HepG2 (cell line): ENCODE data around the gene HMCN2. TPM values are rescaled to one million over a fixed set of nuclear protein-coding genes. Genes with fewer than 3 reads are reported as not detected.

Source experiments
- ATAC-seq: fragments of 200-7000 bp; cut with Tn5 transposase; 3 replicates; pipeline ENCODE4 v1.9.1; 2020; ENCODE audit warnings: mild to moderate bottlenecking, moderate library complexity
- BruUV-seq: library from RNA; stranded (reverse); fragments of 400-500 nt; replicated peaks from 2 replicates; lab custom pipeline; 2021; lab: Mats Ljungman, UMichigan
- CTCF ChIA-PET: fragments of 300-600 bp; formaldehyde crosslinking; extraction: SDS; loops from one replicate; lab custom pipeline; 2021; ENCODE audit warnings: low total read pairs, inconsistent platforms, low intra/inter-chr PET ratio; lab: Yijun Ruan, JAX
- POLR2A ChIA-PET: fragments of 350-600 bp; sonication (Branson Sonifier 250); formaldehyde crosslinking; loops from one replicate; lab custom pipeline; 2020; ENCODE audit warnings: antibody characterized with exemption, inconsistent platforms; lab: Yijun Ruan, JAX
- DNase-seq: peaks from one replicate; pipeline ENCODE4 v3.0.0-alpha.2; 2015; ENCODE audit warnings: low spot score
- FAIRE-seq: peaks from 3 replicates; lab custom pipeline; 2011; peaks lifted over from hg19 to GRCh38; lab: Jason Lieb, UNC
- H2AFZ ChIP-seq: one replicate; pipeline ENCODE4 v1.6.1; 2011; ENCODE audit warnings: low read length, inconsistent platforms
- H3K27ac ChIP-seq: fragments of 300-600 bp; 3 replicates; pipeline ENCODE4 v1.8.0; 2011; ENCODE audit warnings: mixed run types, mild to moderate bottlenecking, mixed read lengths, low read length, inconsistent platforms; ENCODE audit not compliant: insufficient read depth; ENCODE audit errors: extremely low read length
- H3K27me3 ChIP-seq, 2 experiments: fragments of 200-600 bp in 1 of 2; 2 replicates in 1 of 2; 3 replicates in 1 of 2; pipeline versions ENCODE4 v1.6.0 to v1.8.0; 2011; ENCODE audit warnings: low read length in 2 of 2, mild to moderate bottlenecking in 2 of 2, moderate library complexity in 2 of 2, inconsistent platforms in 1 of 2; ENCODE audit not compliant: insufficient read depth in 2 of 2, control insufficient read depth in 1 of 2
- H3K36me3 ChIP-seq, 2 experiments: fragments of 200-600 bp in 1 of 2; replicated peaks in 1 of 2; 2 replicates in 1 of 2; 3 replicates in 1 of 2; pipeline versions ENCODE4 v1.5.1 to v1.8.0; 2011; ENCODE audit warnings: low read length in 2 of 2, inconsistent platforms in 1 of 2; ENCODE audit not compliant: insufficient read depth in 2 of 2, control insufficient read depth in 1 of 2
- H3K4me1 ChIP-seq: 2 replicates; pipeline ENCODE4 v1.5.1; 2012; ENCODE audit warnings: low read length, inconsistent platforms; ENCODE audit not compliant: insufficient read depth
- H3K4me2 ChIP-seq: 2 replicates; pipeline ENCODE4 v1.6.0; 2011; ENCODE audit warnings: low read depth, low read length, inconsistent platforms
- H3K4me3 ChIP-seq, 3 experiments: fragments of 200-600 bp in 1 of 3; sonication (generic), shearing (Covaris generic) in 1 of 3; replicated peaks in 1 of 3; 2 replicates each; pipeline ENCODE4 v1.5.1; 2011 to 2016; ENCODE audit warnings: low read length in 3 of 3, inconsistent platforms in 2 of 3, low read depth in 2 of 3, mild to moderate bottlenecking in 2 of 3, control low read depth in 1 of 3, mixed read lengths in 1 of 3; ENCODE audit not compliant: insufficient read depth in 1 of 3
- H3K79me2 ChIP-seq: one replicate; pipeline ENCODE4 v1.6.1; 2011; ENCODE audit warnings: low read length, inconsistent platforms; ENCODE audit not compliant: insufficient read depth
- H3K9ac ChIP-seq: 2 replicates; pipeline ENCODE4 v1.6.0; 2011; ENCODE audit warnings: mild to moderate bottlenecking, low read depth, low read length, inconsistent platforms; ENCODE audit not compliant: insufficient read depth
- H3K9me3 ChIP-seq: 2 replicates; pipeline ENCODE4 v1.5.1; 2012; ENCODE audit warnings: mild to moderate bottlenecking, low read length
- H4K20me1 ChIP-seq: 2 replicates; pipeline ENCODE4 v1.6.0; 2011; ENCODE audit warnings: inconsistent platforms, mild to moderate bottlenecking, low read length, moderate library complexity; ENCODE audit not compliant: insufficient read depth
- ARHGAP35 ChIP-seq: sonication (generic); formaldehyde crosslinking; IDR thresholded peaks from 2 replicates; pipeline ENCODE4 v1.9.0; 2022; ENCODE audit warnings: mild to moderate bottlenecking, inconsistent platforms, moderate library complexity, missing genetic modification reagents, borderline replicate concordance
- GZF1 ChIP-seq: sonication (generic); formaldehyde crosslinking; IDR thresholded peaks from 2 replicates; pipeline ENCODE4 v1.5.1; 2020; ENCODE audit warnings: mild to moderate bottlenecking, missing genetic modification reagents
- NR2F2 ChIP-seq: IDR thresholded peaks from 2 replicates; pipeline ENCODE4 v1.6.1; 2012; ENCODE audit warnings: low read depth, inconsistent platforms, borderline replicate concordance
- ZNF460 ChIP-seq: sonication (generic); formaldehyde crosslinking; IDR thresholded peaks from 2 replicates; pipeline ENCODE4 v1.5.1; 2020; ENCODE audit warnings: missing genetic modification reagents, mild to moderate bottlenecking, borderline replicate concordance
- WGBS: methylation state at CpG from one replicate; pipeline ENCODE4 v1.1.6; 2017; ENCODE audit warnings: low lambda C conversion rate; 5-methylcytosine and 5-hydroxymethylcytosine counted together
- in situ Hi-C: cut with HindIII; loops from 2 replicates; pipeline ENCODE4 v1.10.0; 2017; ENCODE audit warnings: low pct_unique_long_range_greater_than_20kb; ENCODE audit not compliant: extremely low pct_ligation_motif_present
- intact Hi-C: fragments of 100-400 bp; cut with micrococcal nuclease; formaldehyde crosslinking; loops from one replicate; pipeline ENCODE4 v1.10.0; 2022; ENCODE audit not compliant: unreplicated experiment
- polyA plus RNA-seq, 8 experiments: library from polyadenylated mRNA; depleted of rRNA in 3 of 8; stranded (reverse) in 7 of 8; unstranded in 1 of 8; fragments of >200 nt; fragmentation: Illumina TruSeq in 4 of 8; extraction: Trizol in 4 of 8; gene quantifications; 2 replicates each; pipeline versions ENCODE4 v1.2.1 to v1.2.3, GENCODE V29; 2011 to 2016; ENCODE audit warnings: low read depth in 4 of 8, missing spikeins in 1 of 8, mixed read lengths in 1 of 8; ENCODE audit not compliant: insufficient read depth in 1 of 8
- total RNA-seq, 5 experiments: library from RNA; depleted of rRNA; stranded (reverse); fragments of >200 nt; fragmentation: Illumina TruSeq; extraction: Trizol; gene quantifications; 2 replicates each; pipeline ENCODE4 v1.2.3, GENCODE V29; 2016; ENCODE audit warnings: low read depth in 1 of 5
- TF ChIP-seq, protein P1 (sequence below): sonication (generic); formaldehyde crosslinking; IDR thresholded peaks from 2 replicates; pipeline ENCODE4 v1.5.0; 2020; ENCODE audit warnings: mild to moderate bottlenecking, missing genetic modification reagents
- TF ChIP-seq, protein P2 (sequence below): sonication (generic); formaldehyde crosslinking; IDR thresholded peaks from 2 replicates; pipeline ENCODE4 v1.4.0; 2020; ENCODE audit warnings: missing genetic modification reagents
- TF ChIP-seq, protein P3 (sequence below): sonication (generic); formaldehyde crosslinking; IDR thresholded peaks from 2 replicates; pipeline ENCODE4 v1.8.0; 2022; ENCODE audit warnings: missing genetic modification reagents, low read depth, mild to moderate bottlenecking, borderline replicate concordance

The HMCN2 gene
- total and polyA plus RNA-seq, 2 of the 13 experiments (the other 11 are each of a cell fraction or from before 2014, with no cell fraction given) = 0.09 TPM; not detected in 1

DNA sequence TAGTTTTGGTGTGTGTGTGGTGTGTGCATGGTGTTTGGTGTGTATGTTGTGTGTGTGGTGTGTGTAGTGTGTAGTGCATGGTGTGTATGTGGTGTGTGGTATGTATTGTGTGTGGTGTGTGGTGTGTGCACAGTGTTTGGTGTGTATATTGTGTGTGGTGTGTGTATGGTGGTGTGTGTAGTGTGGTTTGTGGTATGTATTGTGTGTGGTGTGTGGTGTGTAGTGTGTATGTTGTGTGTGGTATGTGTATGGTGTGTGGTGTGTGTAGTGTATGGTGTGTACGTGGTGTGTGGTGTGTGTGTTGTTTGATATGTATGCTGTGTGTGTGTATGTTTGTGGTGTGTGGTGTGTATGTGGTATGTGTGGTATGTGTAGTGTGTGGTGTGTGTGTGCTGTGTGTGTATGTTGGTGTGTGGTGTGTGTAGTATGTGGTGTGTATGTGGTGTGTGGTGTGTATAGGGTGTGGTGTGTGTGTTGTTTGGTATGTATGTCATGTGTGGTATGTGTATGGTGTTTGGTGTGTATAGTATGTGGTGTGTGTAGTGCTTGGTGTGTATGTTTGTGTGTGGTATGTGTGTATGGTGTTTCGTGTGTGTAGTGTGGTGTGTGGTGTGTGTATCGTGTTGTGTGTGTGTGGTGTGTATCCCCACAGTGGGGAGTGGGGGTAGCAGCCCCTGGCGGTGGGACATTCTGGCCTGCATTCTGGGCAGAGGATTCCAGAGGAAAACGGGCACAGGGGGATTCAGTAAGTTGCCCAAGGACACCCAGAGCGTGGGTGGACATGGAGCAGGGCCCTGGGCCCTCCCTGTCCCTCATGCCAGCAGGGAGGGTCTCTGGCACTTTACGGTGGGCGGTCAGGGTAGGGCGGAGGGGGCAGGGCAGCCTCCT, 79.7 kb downstream of the HMCN2 start (continued):
- TF ChIP-seq, protein P1, sequence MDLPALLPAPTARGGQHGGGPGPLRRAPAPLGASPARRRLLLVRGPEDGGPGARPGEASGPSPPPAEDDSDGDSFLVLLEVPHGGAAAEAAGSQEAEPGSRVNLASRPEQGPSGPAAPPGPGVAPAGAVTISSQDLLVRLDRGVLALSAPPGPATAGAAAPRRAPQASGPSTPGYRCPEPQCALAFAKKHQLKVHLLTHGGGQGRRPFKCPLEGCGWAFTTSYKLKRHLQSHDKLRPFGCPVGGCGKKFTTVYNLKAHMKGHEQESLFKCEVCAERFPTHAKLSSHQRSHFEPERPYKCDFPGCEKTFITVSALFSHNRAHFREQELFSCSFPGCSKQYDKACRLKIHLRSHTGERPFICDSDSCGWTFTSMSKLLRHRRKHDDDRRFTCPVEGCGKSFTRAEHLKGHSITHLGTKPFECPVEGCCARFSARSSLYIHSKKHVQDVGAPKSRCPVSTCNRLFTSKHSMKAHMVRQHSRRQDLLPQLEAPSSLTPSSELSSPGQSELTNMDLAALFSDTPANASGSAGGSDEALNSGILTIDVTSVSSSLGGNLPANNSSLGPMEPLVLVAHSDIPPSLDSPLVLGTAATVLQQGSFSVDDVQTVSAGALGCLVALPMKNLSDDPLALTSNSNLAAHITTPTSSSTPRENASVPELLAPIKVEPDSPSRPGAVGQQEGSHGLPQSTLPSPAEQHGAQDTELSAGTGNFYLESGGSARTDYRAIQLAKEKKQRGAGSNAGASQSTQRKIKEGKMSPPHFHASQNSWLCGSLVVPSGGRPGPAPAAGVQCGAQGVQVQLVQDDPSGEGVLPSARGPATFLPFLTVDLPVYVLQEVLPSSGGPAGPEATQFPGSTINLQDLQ (CRISPR knock-in tag) = no peak
- no peak for TF ChIP-seq NR2F2

DNA sequence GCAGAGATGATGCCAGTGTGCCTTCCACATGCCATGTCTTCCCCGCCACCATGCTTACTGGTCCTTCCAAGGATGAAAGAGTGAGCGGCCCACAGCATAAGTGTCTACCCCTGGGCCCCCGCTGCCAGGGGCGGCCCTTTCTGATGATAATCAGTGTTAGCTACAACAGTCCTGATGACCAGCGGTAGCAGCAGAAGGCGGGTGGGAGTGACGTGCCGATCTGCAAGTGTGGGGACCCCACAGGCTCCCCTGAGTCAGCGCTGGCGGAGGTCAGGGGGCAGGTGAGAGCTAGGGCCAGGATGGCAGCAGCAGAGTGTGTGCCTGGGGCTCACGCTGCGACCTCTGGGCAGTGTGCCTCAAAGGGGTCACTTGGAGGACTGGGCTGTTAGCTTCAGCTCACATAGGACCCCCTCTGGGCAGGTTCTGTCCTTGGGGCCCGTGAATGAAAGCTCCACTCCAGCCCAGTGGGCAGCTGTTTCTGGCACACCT, 80.4 kb downstream of the HMCN2 start:
- no peaks in the 10 kb centered on the region for H4K20me1 ChIP-seq
- DNase-seq (no peak), ATAC-seq (no peak), FAIRE-seq (no peak)
- H3K79me2 ChIP-seq = no peaks in the 10 kb centered on the region
- WGBS = 38% methylated on average over 4 of the region's 13 CpGs
- intact Hi-C loops = no loop called here
- no peaks in the 10 kb centered on the region for H3K9me3 ChIP-seq
- no peaks in the 10 kb centered on the region for H3K4me1 ChIP-seq
- in situ Hi-C loops = loop anchor here (10.0 kb wide), 1 partner anchor 231 kb away; no protein-coding TSS in a partner anchor
- ChIA-PET CTCF (no interaction called here), POLR2A (no interaction called here)
- H3K27ac ChIP-seq = no peak overlapping the region
- no peak overlapping the region for H2AFZ ChIP-seq
- no peak overlapping the region for H3K4me3 ChIP-seq
- BruUV-seq = no TSS peak
- H3K4me2 ChIP-seq = no peak overlapping the region
- H3K27me3 ChIP-seq = peaks cover 1% of the 10 kb centered on the region in 2 experiments; a peak in 2 of 5 replicates
- no peak overlapping the region for H3K9ac ChIP-seq
- no peaks in the 10 kb centered on the region for H3K36me3 ChIP-seq
- TF ChIP-seq, protein P2, sequence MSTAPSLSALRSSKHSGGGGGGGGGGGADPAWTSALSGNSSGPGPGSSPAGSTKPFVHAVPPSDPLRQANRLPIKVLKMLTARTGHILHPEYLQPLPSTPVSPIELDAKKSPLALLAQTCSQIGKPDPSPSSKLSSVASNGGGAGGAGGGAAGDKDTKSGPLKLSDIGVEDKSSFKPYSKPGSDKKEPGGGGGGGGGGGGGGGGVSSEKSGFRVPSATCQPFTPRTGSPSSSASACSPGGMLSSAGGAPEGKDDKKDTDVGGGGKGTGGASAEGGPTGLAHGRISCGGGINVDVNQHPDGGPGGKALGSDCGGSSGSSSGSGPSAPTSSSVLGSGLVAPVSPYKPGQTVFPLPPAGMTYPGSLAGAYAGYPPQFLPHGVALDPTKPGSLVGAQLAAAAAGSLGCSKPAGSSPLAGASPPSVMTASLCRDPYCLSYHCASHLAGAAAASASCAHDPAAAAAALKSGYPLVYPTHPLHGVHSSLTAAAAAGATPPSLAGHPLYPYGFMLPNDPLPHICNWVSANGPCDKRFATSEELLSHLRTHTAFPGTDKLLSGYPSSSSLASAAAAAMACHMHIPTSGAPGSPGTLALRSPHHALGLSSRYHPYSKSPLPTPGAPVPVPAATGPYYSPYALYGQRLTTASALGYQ (CRISPR knock-in tag) = no peak
- TF ChIP-seq, protein P3, sequence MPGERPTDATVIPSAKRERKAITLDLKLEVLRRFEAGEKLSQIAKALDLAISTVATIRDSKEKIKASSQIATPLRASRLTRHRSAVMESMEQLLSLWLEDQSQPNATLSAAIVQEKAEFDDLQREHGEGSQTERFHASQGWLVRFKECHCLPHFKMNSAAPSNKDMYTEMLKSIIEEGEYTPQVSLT = no peak
- no peak for TF ChIP-seq ARHGAP35 (CRISPR knock-in tag)
- TF ChIP-seq ZNF460 (CRISPR knock-in tag) = no peak
- TF ChIP-seq GZF1 = no peak
